Measurements from ENCODE around the gene CACNB4.

Gene CACNB4

GRCh38 chr2:151851761-151852160, 247.1 kb downstream of the CACNB4 start:
- DNase-seq (ENCODE audit: low read depth, low spot score) = no peak
- TF ChIP-seq YY1 (IDR thresholded peaks at IDR 0.05; ENCODE audit: insufficient read depth, insufficient read length) (no peak), ZNF274 (IDR thresholded peaks at IDR 0.05; ENCODE audit: low read depth, low read length) (no peak), SUZ12 (IDR thresholded peaks at IDR 0.05; ENCODE audit: extremely low read depth, insufficient read depth, insufficient read length) (no peak)
- Histone ChIP-seq H3K9me3 (ENCODE audit: insufficient read depth, low read length) (no peaks in the 10 kb centered on the region), H3K9ac (ENCODE audit: insufficient read length, low read depth) (no peak overlapping the region), H3K4me1 (ENCODE audit: insufficient read depth, insufficient read length) (no peaks in the 10 kb centered on the region), H3K4me3 (ENCODE audit: insufficient read length, low read depth) (no peak overlapping the region), H3K27me3 (ENCODE audit: insufficient read depth, insufficient read length) (no peaks in the 10 kb centered on the region), H3K36me3 (ENCODE audit: insufficient read depth, insufficient read length, low read length) (no peaks in the 10 kb centered on the region)

GRCh38 chr2:151849413-151850010, 249.3 kb downstream of the CACNB4 start:
- Histone ChIP-seq H3K9ac (ENCODE audit: insufficient read length, low read depth) (no peak overlapping the region), H3K9me3 (ENCODE audit: insufficient read depth, low read length) (no peaks in the 10 kb centered on the region), H3K4me1 (ENCODE audit: insufficient read depth, insufficient read length) (no peaks in the 10 kb centered on the region), H3K27me3 (ENCODE audit: insufficient read depth, insufficient read length) (no peaks in the 10 kb centered on the region), H3K36me3 (ENCODE audit: insufficient read depth, insufficient read length, low read length) (no peaks in the 10 kb centered on the region), H3K4me3 (ENCODE audit: insufficient read length, low read depth) (no peak overlapping the region)
- TF ChIP-seq ZNF274 (IDR thresholded peaks at IDR 0.05; ENCODE audit: low read depth, low read length) = no peak
- TF ChIP-seq SUZ12 (IDR thresholded peaks at IDR 0.05; ENCODE audit: extremely low read depth, insufficient read depth, insufficient read length) = no peak
- TF ChIP-seq YY1 (IDR thresholded peaks at IDR 0.05; ENCODE audit: insufficient read depth, insufficient read length) = no peak
- DNase-seq (ENCODE audit: low read depth, low spot score) = no peak

GRCh38 chr2:151845884-151846283, 253.0 kb downstream of the CACNB4 start:
- H3K36me3 ChIP-seq (ENCODE audit: insufficient read depth, insufficient read length, low read length) = no peaks in the 10 kb centered on the region
- no peaks in the 10 kb centered on the region for H3K4me1 ChIP-seq (ENCODE audit: insufficient read depth, insufficient read length)
- H3K9me3 ChIP-seq (ENCODE audit: insufficient read depth, low read length) = no peaks in the 10 kb centered on the region
- H3K4me3 ChIP-seq (ENCODE audit: insufficient read length, low read depth) = no peak overlapping the region
- TF ChIP-seq SUZ12 (IDR thresholded peaks at IDR 0.05; ENCODE audit: extremely low read depth, insufficient read depth, insufficient read length) = no peak
- TF ChIP-seq ZNF274 (IDR thresholded peaks at IDR 0.05; ENCODE audit: low read depth, low read length) = no peak
- TF ChIP-seq YY1 (IDR thresholded peaks at IDR 0.05; ENCODE audit: insufficient read depth, insufficient read length) = no peak
- H3K27me3 ChIP-seq (ENCODE audit: insufficient read depth, insufficient read length) = no peaks in the 10 kb centered on the region
- no peak overlapping the region for H3K9ac ChIP-seq (ENCODE audit: insufficient read length, low read depth)
- no peak for DNase-seq (ENCODE audit: low read depth, low spot score)

GRCh38 chr2:151845481-151845880, 253.4 kb downstream of the CACNB4 start:
- H3K9me3 ChIP-seq (ENCODE audit: insufficient read depth, low read length) = no peaks in the 10 kb centered on the region
- no peak overlapping the region for H3K9ac ChIP-seq (ENCODE audit: insufficient read length, low read depth)
- no peaks in the 10 kb centered on the region for H3K36me3 ChIP-seq (ENCODE audit: insufficient read depth, insufficient read length, low read length)
- no peak for TF ChIP-seq SUZ12 (IDR thresholded peaks at IDR 0.05; ENCODE audit: extremely low read depth, insufficient read depth, insufficient read length)
- TF ChIP-seq ZNF274 (IDR thresholded peaks at IDR 0.05; ENCODE audit: low read depth, low read length) = no peak
- H3K4me3 ChIP-seq (ENCODE audit: insufficient read length, low read depth) = no peak overlapping the region
- no peak for DNase-seq (ENCODE audit: low read depth, low spot score)
- no peaks in the 10 kb centered on the region for H3K4me1 ChIP-seq (ENCODE audit: insufficient read depth, insufficient read length)
- H3K27me3 ChIP-seq (ENCODE audit: insufficient read depth, insufficient read length) = no peaks in the 10 kb centered on the region

- Histone ChIP-seq H3K36me3 (ENCODE audit: insufficient read depth, insufficient read length, low read length) (no peaks in the 10 kb centered on the region), H3K27me3 (ENCODE audit: insufficient read depth, insufficient read length) (no peaks in the 10 kb centered on the region), H3K9me3 (ENCODE audit: insufficient read depth, low read length) (no peaks in the 10 kb centered on the region), H3K4me1 (ENCODE audit: insufficient read depth, insufficient read length) (no peaks in the 10 kb centered on the region), H3K9ac (ENCODE audit: insufficient read length, low read depth) (no peak overlapping the region), H3K4me3 (ENCODE audit: insufficient read length, low read depth) (no peak overlapping the region)
- TF ChIP-seq ZNF274 (IDR thresholded peaks at IDR 0.05; ENCODE audit: low read depth, low read length) = no peak
- TF ChIP-seq SUZ12 (IDR thresholded peaks at IDR 0.05; ENCODE audit: extremely low read depth, insufficient read depth, insufficient read length) = no peak
- no peak for TF ChIP-seq YY1 (IDR thresholded peaks at IDR 0.05; ENCODE audit: insufficient read depth, insufficient read length)
- DNase-seq (ENCODE audit: low read depth, low spot score) = no peak
Observed at GRCh38 chr2:151844211-151844896, 254.5 kb downstream of the CACNB4 start.

- Histone ChIP-seq H3K4me1 (ENCODE audit: insufficient read depth, insufficient read length) (no peaks in the 10 kb centered on the region), H3K27me3 (ENCODE audit: insufficient read depth, insufficient read length) (no peaks in the 10 kb centered on the region), H3K9ac (ENCODE audit: insufficient read length, low read depth) (no peak overlapping the region), H3K36me3 (ENCODE audit: insufficient read depth, insufficient read length, low read length) (no peaks in the 10 kb centered on the region), H3K9me3 (ENCODE audit: insufficient read depth, low read length) (no peaks in the 10 kb centered on the region), H3K4me3 (ENCODE audit: insufficient read length, low read depth) (no peak overlapping the region)
- no peak for DNase-seq (ENCODE audit: low read depth, low spot score)
- no peak for TF ChIP-seq SUZ12 (IDR thresholded peaks at IDR 0.05; ENCODE audit: extremely low read depth, insufficient read depth, insufficient read length)
- no peak for TF ChIP-seq ZNF274 (IDR thresholded peaks at IDR 0.05; ENCODE audit: low read depth, low read length)
- TF ChIP-seq YY1 (IDR thresholded peaks at IDR 0.05; ENCODE audit: insufficient read depth, insufficient read length) = no peak
Observed at GRCh38 chr2:151843691-151844061, 255.2 kb downstream of the CACNB4 start.

- Histone ChIP-seq H3K9ac (ENCODE audit: insufficient read length, low read depth) (no peak overlapping the region), H3K9me3 (ENCODE audit: insufficient read depth, low read length) (no peaks in the 10 kb centered on the region), H3K4me3 (ENCODE audit: insufficient read length, low read depth) (no peak overlapping the region)
Observed at GRCh38 chr2:151842830-151843690, 255.8 kb downstream of the CACNB4 start.

More at GRCh38 chr2:151842830-151843690, 255.8 kb downstream of the CACNB4 start:
- Histone ChIP-seq H3K27me3 (ENCODE audit: insufficient read depth, insufficient read length) (no peaks in the 10 kb centered on the region), H3K4me1 (ENCODE audit: insufficient read depth, insufficient read length) (no peaks in the 10 kb centered on the region), H3K36me3 (ENCODE audit: insufficient read depth, insufficient read length, low read length) (no peaks in the 10 kb centered on the region)
- no peak for TF ChIP-seq ZNF274 (IDR thresholded peaks at IDR 0.05; ENCODE audit: low read depth, low read length)
- no peak for DNase-seq (ENCODE audit: low read depth, low spot score)
